Panc1 (cell line): Measurements from ENCODE around the gene CCHCR1.

ENCODE experiments used
- POLR2AphosphoS5 ChIP-seq: IDR thresholded peaks from 2 replicates; pipeline ENCODE4 v1.6.1; 2012; ENCODE audit warnings: mild to moderate bottlenecking, low read depth, low read length, moderate library complexity
- TF ChIP-seq, protein P1 (sequence below): fragments of 450-650 bp; IDR thresholded peaks from 2 replicates; pipeline ENCODE4 v1.5.1; 2017; ENCODE audit warnings: mild to moderate bottlenecking
- TF ChIP-seq, protein P2 (sequence below), 2 experiments: IDR thresholded peaks; 2 replicates each; pipeline ENCODE4 v1.6.1; 2011 to 2012; ENCODE audit warnings: low read depth in 2 of 2, control low read depth in 1 of 2, low read length in 1 of 2, mild to moderate bottlenecking in 1 of 2, moderate library complexity in 1 of 2; ENCODE audit not compliant: insufficient read depth in 1 of 2

DNA sequence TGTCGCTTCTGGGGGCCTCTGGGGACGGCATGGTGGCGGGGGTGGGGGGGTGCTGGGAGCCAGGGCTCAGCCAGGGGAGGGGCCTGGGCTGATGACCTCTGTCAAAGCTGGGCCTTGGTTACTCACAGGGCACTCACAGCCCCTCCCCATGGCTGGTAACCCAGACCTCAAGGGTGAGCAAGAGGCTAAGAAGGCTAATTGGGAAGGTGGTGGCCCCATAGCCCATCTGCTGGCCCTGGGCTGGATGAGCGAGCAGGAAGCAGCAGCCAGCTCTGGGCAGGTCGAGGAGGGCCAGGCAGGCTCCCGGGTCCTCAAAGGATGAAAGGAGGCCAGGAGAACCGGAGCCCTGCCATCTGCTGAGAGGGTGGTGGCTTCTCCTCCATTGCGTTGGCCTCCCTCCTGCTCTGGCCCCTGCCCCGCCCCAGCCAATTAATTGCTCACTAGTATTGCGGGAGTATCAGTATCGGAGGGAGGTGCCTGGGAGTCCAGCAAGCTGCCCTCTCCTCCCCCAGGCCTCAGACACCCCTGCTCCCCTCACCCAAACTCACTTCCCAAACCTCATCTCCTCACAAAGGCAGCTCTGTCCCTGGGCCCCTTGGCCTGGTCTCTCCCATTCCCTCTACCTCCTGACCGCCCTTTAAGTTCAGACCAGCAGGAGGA lies 36.3 kb downstream of the CCHCR1 start:
- TF ChIP-seq, protein P1, sequence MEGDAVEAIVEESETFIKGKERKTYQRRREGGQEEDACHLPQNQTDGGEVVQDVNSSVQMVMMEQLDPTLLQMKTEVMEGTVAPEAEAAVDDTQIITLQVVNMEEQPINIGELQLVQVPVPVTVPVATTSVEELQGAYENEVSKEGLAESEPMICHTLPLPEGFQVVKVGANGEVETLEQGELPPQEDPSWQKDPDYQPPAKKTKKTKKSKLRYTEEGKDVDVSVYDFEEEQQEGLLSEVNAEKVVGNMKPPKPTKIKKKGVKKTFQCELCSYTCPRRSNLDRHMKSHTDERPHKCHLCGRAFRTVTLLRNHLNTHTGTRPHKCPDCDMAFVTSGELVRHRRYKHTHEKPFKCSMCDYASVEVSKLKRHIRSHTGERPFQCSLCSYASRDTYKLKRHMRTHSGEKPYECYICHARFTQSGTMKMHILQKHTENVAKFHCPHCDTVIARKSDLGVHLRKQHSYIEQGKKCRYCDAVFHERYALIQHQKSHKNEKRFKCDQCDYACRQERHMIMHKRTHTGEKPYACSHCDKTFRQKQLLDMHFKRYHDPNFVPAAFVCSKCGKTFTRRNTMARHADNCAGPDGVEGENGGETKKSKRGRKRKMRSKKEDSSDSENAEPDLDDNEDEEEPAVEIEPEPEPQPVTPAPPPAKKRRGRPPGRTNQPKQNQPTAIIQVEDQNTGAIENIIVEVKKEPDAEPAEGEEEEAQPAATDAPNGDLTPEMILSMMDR, result no peak
- TF ChIP-seq, protein P2, sequence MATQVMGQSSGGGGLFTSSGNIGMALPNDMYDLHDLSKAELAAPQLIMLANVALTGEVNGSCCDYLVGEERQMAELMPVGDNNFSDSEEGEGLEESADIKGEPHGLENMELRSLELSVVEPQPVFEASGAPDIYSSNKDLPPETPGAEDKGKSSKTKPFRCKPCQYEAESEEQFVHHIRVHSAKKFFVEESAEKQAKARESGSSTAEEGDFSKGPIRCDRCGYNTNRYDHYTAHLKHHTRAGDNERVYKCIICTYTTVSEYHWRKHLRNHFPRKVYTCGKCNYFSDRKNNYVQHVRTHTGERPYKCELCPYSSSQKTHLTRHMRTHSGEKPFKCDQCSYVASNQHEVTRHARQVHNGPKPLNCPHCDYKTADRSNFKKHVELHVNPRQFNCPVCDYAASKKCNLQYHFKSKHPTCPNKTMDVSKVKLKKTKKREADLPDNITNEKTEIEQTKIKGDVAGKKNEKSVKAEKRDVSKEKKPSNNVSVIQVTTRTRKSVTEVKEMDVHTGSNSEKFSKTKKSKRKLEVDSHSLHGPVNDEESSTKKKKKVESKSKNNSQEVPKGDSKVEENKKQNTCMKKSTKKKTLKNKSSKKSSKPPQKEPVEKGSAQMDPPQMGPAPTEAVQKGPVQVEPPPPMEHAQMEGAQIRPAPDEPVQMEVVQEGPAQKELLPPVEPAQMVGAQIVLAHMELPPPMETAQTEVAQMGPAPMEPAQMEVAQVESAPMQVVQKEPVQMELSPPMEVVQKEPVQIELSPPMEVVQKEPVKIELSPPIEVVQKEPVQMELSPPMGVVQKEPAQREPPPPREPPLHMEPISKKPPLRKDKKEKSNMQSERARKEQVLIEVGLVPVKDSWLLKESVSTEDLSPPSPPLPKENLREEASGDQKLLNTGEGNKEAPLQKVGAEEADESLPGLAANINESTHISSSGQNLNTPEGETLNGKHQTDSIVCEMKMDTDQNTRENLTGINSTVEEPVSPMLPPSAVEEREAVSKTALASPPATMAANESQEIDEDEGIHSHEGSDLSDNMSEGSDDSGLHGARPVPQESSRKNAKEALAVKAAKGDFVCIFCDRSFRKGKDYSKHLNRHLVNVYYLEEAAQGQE (IDR thresholded peaks at IDR 0.05; ENCODE audit: insufficient read depth in 1 of 2, low read depth in 2 of 2, low read length in 1 of 2), result no peak
- TF ChIP-seq POLR2AphosphoS5, result no peak
